Measurements from ENCODE around the gene ZNF273. TPM values are rescaled to one million over a fixed set of nuclear protein-coding genes. Genes with fewer than 3 reads are reported as not detected.

ZNF273 gene
- total and polyA plus RNA-seq, 10 of the 15 experiments (the other 5 are each of a cell fraction or from before 2014, with no cell fraction given), result 4.8 to 12.3 (median 7.8) TPM

- no peak overlapping the region for H3K4me2 ChIP-seq (ENCODE audit: control insufficient read depth, insufficient read depth)
- no peak overlapping the region for H3K9ac ChIP-seq (ENCODE audit: control insufficient read depth, insufficient read depth, low read length)
- WGBS (ENCODE audit: insufficient coverage, insufficient replicate concordance, low lambda C conversion rate, missing lambda C conversion rate), result 44% methylated on average over 53 of the region's 60 CpGs
These were observed 14.0 kb upstream of the ZNF273 start for GRCh38 chr7:64888901-64889685.

GRCh38 chr7:64889686-64890162 lies 13.3 kb upstream of the ZNF273 start:
- ATAC-seq, result no peak
- H3K4me2 ChIP-seq (ENCODE audit: control insufficient read depth, insufficient read depth), result no peak overlapping the region
- no peak overlapping the region for H2AFZ ChIP-seq (ENCODE audit: control insufficient read depth, low read depth, low read length)
- no peak overlapping the region for H3K4me3 ChIP-seq
- SMC1A ChIA-PET (ENCODE audit: uncharacterized antibody, unreplicated experiment), result no interaction called here
- TF ChIP-seq CEBPB (IDR thresholded peaks at IDR 0.05; ENCODE audit: borderline replicate concordance in 1 of 2, low read depth in 2 of 2, low read length in 2 of 2), result no peak
- TF ChIP-seq MEF2A (IDR thresholded peaks at IDR 0.05; ENCODE audit: insufficient read depth, low read depth, low read length), result no peak
- TF ChIP-seq CBX5 (IDR thresholded peaks at IDR 0.05; ENCODE audit: low read depth), result no peak
- TF ChIP-seq CHD1 (IDR thresholded peaks at IDR 0.05; ENCODE audit: low read depth, low read length), result no peak
- no peak for TF ChIP-seq KLF5 (IDR thresholded peaks at IDR 0.05; ENCODE audit: partially characterized antibody)
- TF ChIP-seq EGR1 (IDR thresholded peaks at IDR 0.05; ENCODE audit: borderline replicate concordance in 1 of 2, low read depth in 2 of 2, low read length in 2 of 2), result no peak
- no peak for TF ChIP-seq ZNF217 (IDR thresholded peaks at IDR 0.05)
- TF ChIP-seq CBX3 (IDR thresholded peaks at IDR 0.05; ENCODE audit: borderline replicate concordance, low read depth), result no peak
- TF ChIP-seq TCF12 (IDR thresholded peaks at IDR 0.05; ENCODE audit: low read depth, low read length), result no peak
- no peak for TF ChIP-seq MYB (IDR thresholded peaks at IDR 0.05; ENCODE audit: borderline replicate concordance, low read depth, low read length)
- in situ Hi-C loops (cut with MboI), result no loop called here
- CTCF ChIA-PET, result no interaction called here
- FAIRE-seq, result no peak
- peaks cover 0 to 2% of the 10 kb centered on the region in 2 experiments; a peak in 1 of 4 replicates for H3K27me3 ChIP-seq (replicated peaks in 1 of 2; ENCODE audit: control insufficient read depth in 2 of 2, insufficient read depth in 2 of 2, low read length in 1 of 2)
- H3K79me2 ChIP-seq (ENCODE audit: control insufficient read depth, insufficient read depth, low read length), result no peaks in the 10 kb centered on the region
- RAD21 ChIA-PET (ENCODE audit: unreplicated experiment), result no interaction called here
- H3K27ac ChIP-seq (ENCODE audit: control insufficient read depth, insufficient read depth), result no peak overlapping the region
- H4K20me1 ChIP-seq (ENCODE audit: control insufficient read depth, insufficient read depth), result no peaks in the 10 kb centered on the region
- H3K36me3 ChIP-seq (ENCODE audit: control insufficient read depth in 2 of 2, insufficient read depth in 2 of 2, low read length in 1 of 2), result no peaks in the 10 kb centered on the region
- POLR2A ChIA-PET, result no interaction called here
- BruUV-seq (replicated peaks), result no TSS peak
- H3K4me1 ChIP-seq (ENCODE audit: control insufficient read depth, insufficient read depth, low read length), result no peaks in the 10 kb centered on the region
- no peak for DNase-seq (ENCODE audit: low read depth, low spot score)
- H3K9me3 ChIP-seq (replicated peaks; ENCODE audit: control insufficient read depth, insufficient read depth, low read length), result peaks cover 2% of the 10 kb centered on the region; the same call in 2 of the 3 replicates
- intact Hi-C loops (cut with micrococcal nuclease; ENCODE audit: unreplicated experiment), result no loop called here
- WGBS (ENCODE audit: insufficient coverage, insufficient replicate concordance, low lambda C conversion rate, missing lambda C conversion rate), result 56% methylated on average over 18 of the region's 18 CpGs
- no peak overlapping the region for H3K9ac ChIP-seq (ENCODE audit: control insufficient read depth, insufficient read depth, low read length)

More at GRCh38 chr7:64888901-64889685, 14.0 kb upstream of the ZNF273 start:
- intact Hi-C loops (cut with micrococcal nuclease; ENCODE audit: unreplicated experiment), result no loop called here
- Histone ChIP-seq H3K9me3 (replicated peaks; ENCODE audit: control insufficient read depth, insufficient read depth, low read length) (peaks cover 2% of the 10 kb centered on the region; the same call in 2 of the 3 replicates), H3K4me3 (no peak overlapping the region), H2AFZ (ENCODE audit: control insufficient read depth, low read depth, low read length) (0 out of 2 replicates have a peak overlapping the region, but pooled peaks have one; percentile 23), H4K20me1 (ENCODE audit: control insufficient read depth, insufficient read depth) (no peaks in the 10 kb centered on the region), H3K36me3 (ENCODE audit: control insufficient read depth in 2 of 2, insufficient read depth in 2 of 2, low read length in 1 of 2) (no peaks in the 10 kb centered on the region), H3K4me1 (ENCODE audit: control insufficient read depth, insufficient read depth, low read length) (no peaks in the 10 kb centered on the region), H3K79me2 (ENCODE audit: control insufficient read depth, insufficient read depth, low read length) (no peaks in the 10 kb centered on the region), H3K27ac (ENCODE audit: control insufficient read depth, insufficient read depth) (no peak overlapping the region), H3K27me3 (replicated peaks in 1 of 2; ENCODE audit: control insufficient read depth in 2 of 2, insufficient read depth in 2 of 2, low read length in 1 of 2) (peaks cover 0 to 2% of the 10 kb centered on the region in 2 experiments; a peak in 1 of 4 replicates)
- FAIRE-seq (no peak), ATAC-seq (no peak), DNase-seq (ENCODE audit: low read depth, low spot score) (no peak)
- SMC1A ChIA-PET (ENCODE audit: uncharacterized antibody, unreplicated experiment), result no interaction called here
- in situ Hi-C loops (cut with MboI), result no loop called here
- BruUV-seq (replicated peaks), result no TSS peak
- RAD21 ChIA-PET (ENCODE audit: unreplicated experiment), result no interaction called here
- POLR2A ChIA-PET, result interaction anchor here (0.6 kb wide), 1 partner anchor 921 kb away, joined by 4 read pairs; no protein-coding TSS in a partner anchor
- no peak for TF ChIP-seq MEF2B (IDR thresholded peaks at IDR 0.05; ENCODE audit: partially characterized antibody, poor library complexity, severe bottlenecking)
- 0 out of 2 replicates have a peak, but pooled peaks have one; percentile 16 for TF ChIP-seq GATAD2B (conservative IDR thresholded peaks at IDR 0.05; ENCODE audit: low read depth)
- CTCF ChIA-PET, result interaction anchor here (0.8 to 1.1 kb wide), 2 partner anchors 14 to 58 kb away, joined by 4 to 5 read pairs; partner anchors contain the start of gene ZNF273
